ENCODE measurements around the gene PTF1A.

DNA sequence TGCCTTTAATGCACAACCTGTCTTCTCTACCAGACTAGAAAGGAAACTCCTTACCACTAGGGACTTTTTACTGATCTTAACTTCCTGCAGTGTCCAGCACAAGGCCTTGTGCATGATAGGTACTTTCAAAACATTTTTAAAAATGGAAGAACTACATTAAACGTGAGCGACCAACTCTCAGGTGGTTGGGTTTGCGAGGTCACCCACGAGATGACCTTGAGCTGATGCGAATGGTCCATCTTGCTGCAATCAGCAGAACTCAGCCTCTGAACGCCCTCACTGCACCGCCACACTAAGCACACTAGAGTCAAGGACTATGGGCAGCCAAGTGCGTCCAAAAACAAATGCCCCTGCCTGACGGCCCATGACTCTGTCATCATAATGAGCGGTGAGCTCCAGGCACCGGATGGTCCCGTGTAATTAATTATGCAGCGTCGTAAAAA, 34.9 kb upstream of the PTF1A start:
- no peak for TF ChIP-seq SMAD1 (IDR thresholded peaks at IDR 0.05; ENCODE audit: low read depth, partially characterized antibody)
- TF ChIP-seq SIN3A (IDR thresholded peaks at IDR 0.05; ENCODE audit: low read depth, low read length): no peak
- TF ChIP-seq ZNF622 (IDR thresholded peaks at IDR 0.05): no peak
- TF ChIP-seq, protein P1, sequence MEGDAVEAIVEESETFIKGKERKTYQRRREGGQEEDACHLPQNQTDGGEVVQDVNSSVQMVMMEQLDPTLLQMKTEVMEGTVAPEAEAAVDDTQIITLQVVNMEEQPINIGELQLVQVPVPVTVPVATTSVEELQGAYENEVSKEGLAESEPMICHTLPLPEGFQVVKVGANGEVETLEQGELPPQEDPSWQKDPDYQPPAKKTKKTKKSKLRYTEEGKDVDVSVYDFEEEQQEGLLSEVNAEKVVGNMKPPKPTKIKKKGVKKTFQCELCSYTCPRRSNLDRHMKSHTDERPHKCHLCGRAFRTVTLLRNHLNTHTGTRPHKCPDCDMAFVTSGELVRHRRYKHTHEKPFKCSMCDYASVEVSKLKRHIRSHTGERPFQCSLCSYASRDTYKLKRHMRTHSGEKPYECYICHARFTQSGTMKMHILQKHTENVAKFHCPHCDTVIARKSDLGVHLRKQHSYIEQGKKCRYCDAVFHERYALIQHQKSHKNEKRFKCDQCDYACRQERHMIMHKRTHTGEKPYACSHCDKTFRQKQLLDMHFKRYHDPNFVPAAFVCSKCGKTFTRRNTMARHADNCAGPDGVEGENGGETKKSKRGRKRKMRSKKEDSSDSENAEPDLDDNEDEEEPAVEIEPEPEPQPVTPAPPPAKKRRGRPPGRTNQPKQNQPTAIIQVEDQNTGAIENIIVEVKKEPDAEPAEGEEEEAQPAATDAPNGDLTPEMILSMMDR (IDR thresholded peaks at IDR 0.05 in 2 of 3, conservative IDR thresholded peaks at IDR 0.05 in 1 of 3; ENCODE audit: control insufficient read depth in 2 of 3, extremely low read depth in 1 of 3, insufficient read depth in 1 of 3, low read depth in 3 of 3, low read length in 3 of 3): no peak

Measured in GM12878 (cell line).